ENCODE data around the gene GFM1. TPM values are rescaled to one million over a fixed set of nuclear protein-coding genes. Genes with fewer than 3 reads are reported as not detected.

The GFM1 gene
- total and polyA plus RNA-seq, 2 of the 13 experiments (the other 11 are each of a cell fraction or from before 2014, with no cell fraction given), result 10.5 to 59.0 TPM

GRCh38 chr3:158731486-158731885 is 87.2 kb downstream of the GFM1 start:
- DNase-seq (ENCODE audit: low spot score) (no peak), ATAC-seq (no peak), FAIRE-seq (no peak)
- H3K4me3 ChIP-seq (replicated peaks in 1 of 3; ENCODE audit: insufficient read depth in 1 of 3, low read depth in 2 of 3, low read length in 3 of 3), result no peak overlapping the region
- no peak overlapping the region for H2AFZ ChIP-seq (ENCODE audit: low read length)
- no peak overlapping the region for H3K9ac ChIP-seq (ENCODE audit: insufficient read depth, low read depth, low read length)
- BruUV-seq (replicated peaks), result no TSS peak
- no peak overlapping the region for H3K27ac ChIP-seq (ENCODE audit: extremely low read length, insufficient read depth, low read length)
- H3K4me1 ChIP-seq (ENCODE audit: insufficient read depth, low read length), result peaks cover 13% of the 10 kb centered on the region; the same call in 1 of the 2 replicates
- H3K9me3 ChIP-seq (ENCODE audit: low read length), result peaks cover 4% of the 10 kb centered on the region; the same call in 1 of the 2 replicates
- CTCF ChIA-PET (ENCODE audit: low intra/inter-chr PET ratio, low total read pairs), result no interaction called here
- intact Hi-C loops (cut with micrococcal nuclease; ENCODE audit: unreplicated experiment) (no loop called here), in situ Hi-C loops (cut with HindIII; ENCODE audit: extremely low pct_ligation_motif_present, low pct_unique_long_range_greater_than_20kb) (no loop called here)
- POLR2A ChIA-PET, result no interaction called here
- no peaks in the 10 kb centered on the region for H4K20me1 ChIP-seq (ENCODE audit: insufficient read depth, low read length)
- WGBS (ENCODE audit: low lambda C conversion rate), result 92% methylated on average over 14 of the region's 14 CpGs
- TF ChIP-seq HOXA7 (CRISPR knock-in tag; IDR thresholded peaks at IDR 0.05), result no peak
- TF ChIP-seq SNAPC2 (CRISPR knock-in tag; IDR thresholded peaks at IDR 0.05), result no peak
- no peak for TF ChIP-seq MTERF4 (CRISPR knock-in tag; IDR thresholded peaks at IDR 0.05)
- TF ChIP-seq ATF2 (CRISPR knock-in tag; IDR thresholded peaks at IDR 0.05), result no peak
- no peak for TF ChIP-seq ZNF17 (CRISPR knock-in tag; IDR thresholded peaks at IDR 0.05)
- TF ChIP-seq ZNF10 (CRISPR knock-in tag; IDR thresholded peaks at IDR 0.05; ENCODE audit: borderline replicate concordance, low read depth), result no peak
- TF ChIP-seq ZNF335 (CRISPR knock-in tag; IDR thresholded peaks at IDR 0.05), result no peak
- no peak for TF ChIP-seq NFKBIZ (CRISPR knock-in tag; IDR thresholded peaks at IDR 0.05)
- no peak for TF ChIP-seq GFI1 (CRISPR knock-in tag; IDR thresholded peaks at IDR 0.05; ENCODE audit: borderline replicate concordance)
- no peak for TF ChIP-seq ZNF350 (CRISPR knock-in tag; IDR thresholded peaks at IDR 0.05; ENCODE audit: borderline replicate concordance, low read depth)
- TF ChIP-seq TCF12 (IDR thresholded peaks at IDR 0.05), result no peak
- no peak for TF ChIP-seq TCF12 (CRISPR knock-in tag; IDR thresholded peaks at IDR 0.05)
- no peak for TF ChIP-seq LBX2 (CRISPR knock-in tag; IDR thresholded peaks at IDR 0.05; ENCODE audit: borderline replicate concordance)
- no peak for TF ChIP-seq CEBPB (IDR thresholded peaks at IDR 0.05; ENCODE audit: borderline replicate concordance, low read depth, low read length)
- TF ChIP-seq ZNF691 (CRISPR knock-in tag; IDR thresholded peaks at IDR 0.05; ENCODE audit: borderline replicate concordance, low read depth), result no peak
- no peak for TF ChIP-seq HCFC1 (IDR thresholded peaks at IDR 0.05; ENCODE audit: low read depth, low read length)
- no peak for TF ChIP-seq NKX3-1 (CRISPR knock-in tag; IDR thresholded peaks at IDR 0.05)
- no peak for TF ChIP-seq ZNF792 (CRISPR knock-in tag; IDR thresholded peaks at IDR 0.05)
- TF ChIP-seq GMEB1 (CRISPR knock-in tag; IDR thresholded peaks at IDR 0.05; ENCODE audit: borderline replicate concordance), result no peak
- no peak for TF ChIP-seq REL (CRISPR knock-in tag; conservative IDR thresholded peaks at IDR 0.05)
- H3K4me2 ChIP-seq (ENCODE audit: low read depth, low read length), result no peak overlapping the region
- H3K27me3 ChIP-seq (ENCODE audit: control insufficient read depth in 1 of 2, insufficient read depth in 2 of 2, low read length in 2 of 2), result no peaks in the 10 kb centered on the region
- H3K36me3 ChIP-seq (replicated peaks in 1 of 2; ENCODE audit: control insufficient read depth in 1 of 2, insufficient read depth in 2 of 2, low read length in 2 of 2), result no peaks in the 10 kb centered on the region
- H3K79me2 ChIP-seq (ENCODE audit: insufficient read depth, low read length), result no peaks in the 10 kb centered on the region
